HUES64 (cell line): ENCODE measurements around the gene CNPY4.
"Not testable (repeated sequence)": the region's sequence is repeated elsewhere in the genome, so short reads cannot be mapped to it uniquely, and the experiment has no call there.

Source experiments
- H3K27ac ChIP-seq: 2 replicates; pipeline ENCODE4 v1.7.0; 2013; ENCODE audit warnings: low read depth, low read length, inconsistent platforms
- H3K27me3 ChIP-seq: 2 replicates; pipeline ENCODE4 v1.6.1; 2013; ENCODE audit warnings: mild to moderate bottlenecking, low read length; ENCODE audit not compliant: insufficient read depth
- H3K36me3 ChIP-seq: 2 replicates; pipeline ENCODE4 v1.6.1; 2013; ENCODE audit warnings: mild to moderate bottlenecking, low read length; ENCODE audit not compliant: insufficient read depth
- H3K4me1 ChIP-seq: 2 replicates; pipeline ENCODE4 v1.6.1; 2013; ENCODE audit warnings: mild to moderate bottlenecking, low read length, moderate library complexity; ENCODE audit not compliant: insufficient read depth
- H3K4me3 ChIP-seq: 2 replicates; pipeline ENCODE4 v1.5.1; 2013; ENCODE audit warnings: mild to moderate bottlenecking, low read length, moderate library complexity
- H3K9ac ChIP-seq: 2 replicates; pipeline ENCODE4 v1.6.1; 2013; ENCODE audit warnings: mild to moderate bottlenecking, low read depth, low read length
- H3K9me3 ChIP-seq: 2 replicates; pipeline ENCODE4 v1.6.1; 2013; ENCODE audit warnings: low read depth, low read length; ENCODE audit not compliant: insufficient read depth
- WGBS: fragments of 150-250, 120-280 bp; methylation state at CpG from one replicate; pipeline ENCODE4 v1.1.7; 2013; ENCODE audit warnings: missing lambda C conversion rate; 5-methylcytosine and 5-hydroxymethylcytosine counted together

The CNPY4 gene

GRCh38 chr7:100132697-100133151 is 13.3 kb downstream of the CNPY4 start:
- WGBS = 36% methylated on average over 3 of the region's 3 CpGs
- peaks cover 16% of the 10 kb centered on the region for H3K27me3 ChIP-seq
- H3K27ac ChIP-seq = no peak overlapping the region
- no peaks in the 10 kb centered on the region for H3K36me3 ChIP-seq
- no peak overlapping the region for H3K4me3 ChIP-seq
- H3K9me3 ChIP-seq = no peaks in the 10 kb centered on the region
- no peak overlapping the region for H3K9ac ChIP-seq
- peaks cover 7% of the 10 kb centered on the region; the same call in 1 of the 2 replicates for H3K4me1 ChIP-seq

DNA sequence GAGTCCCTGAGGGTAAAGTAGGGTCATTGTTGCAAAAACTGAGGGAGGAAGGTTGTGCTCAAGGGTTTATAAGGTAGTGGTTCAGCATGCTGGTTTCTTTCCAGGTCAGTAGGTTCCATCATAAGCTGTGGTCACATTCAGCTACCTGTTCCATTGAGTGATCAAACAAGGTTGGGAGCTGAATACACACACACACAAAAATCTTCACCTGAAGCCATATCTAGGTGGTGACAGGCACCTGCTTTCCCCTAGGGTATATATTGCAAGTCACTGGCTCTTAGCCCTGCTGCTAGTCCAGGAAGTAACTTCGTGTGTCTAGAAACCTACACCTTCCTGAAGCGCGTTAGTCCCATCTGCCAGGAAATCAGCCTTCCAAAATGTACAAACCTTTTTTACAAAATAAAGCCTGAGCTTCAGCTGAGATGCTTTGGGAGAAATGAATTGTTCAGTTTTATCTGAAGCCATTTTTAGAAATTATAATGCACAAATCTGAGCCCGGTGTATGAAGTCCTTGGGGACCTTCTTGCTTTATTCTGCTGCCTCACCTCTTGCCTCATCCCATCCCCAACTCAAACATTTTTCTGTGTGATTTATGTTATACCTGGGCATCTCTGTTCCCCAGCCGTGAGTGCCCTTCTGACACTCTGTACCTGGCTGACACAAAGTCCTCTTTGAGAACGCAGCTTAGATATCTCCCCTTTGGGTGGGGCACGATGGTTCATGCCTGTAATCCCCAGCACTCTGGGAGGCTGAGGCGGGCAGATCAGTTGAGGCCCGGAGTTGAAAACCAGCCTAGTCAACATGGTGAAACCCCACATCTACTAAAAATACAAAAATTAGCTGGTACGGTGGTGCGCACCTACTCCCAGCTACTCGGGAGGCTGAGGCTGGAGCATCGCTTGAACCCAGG is 18.7 kb downstream of the CNPY4 start:
- Histone ChIP-seq H3K4me3 (no peak overlapping the region), H3K36me3 (no peaks in the 10 kb centered on the region), H3K27me3 (no peaks in the 10 kb centered on the region), H3K9ac (no peak overlapping the region), H3K4me1 (no peaks in the 10 kb centered on the region), H3K27ac (no peak overlapping the region), H3K9me3 (no peaks in the 10 kb centered on the region)
- WGBS = 94% methylated on average over 13 of the region's 13 CpGs

DNA sequence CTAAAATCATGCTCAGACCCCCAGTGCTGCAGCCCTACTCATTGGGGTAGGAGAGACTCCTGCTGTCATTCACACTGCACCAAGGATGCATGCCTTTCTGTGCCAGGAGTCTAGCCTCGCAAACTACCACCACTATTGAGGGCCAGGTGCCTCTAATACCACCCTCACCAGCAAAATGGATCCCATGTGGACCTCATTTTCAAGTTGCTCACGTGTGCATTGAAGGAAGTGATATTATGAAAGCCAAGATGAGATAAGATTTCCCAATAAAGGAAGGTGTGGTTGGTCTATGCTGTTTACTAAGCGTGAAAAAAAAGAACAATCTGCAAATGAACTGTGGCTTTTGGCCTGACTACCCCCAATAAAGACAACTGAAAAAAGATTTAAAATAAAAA is 22.1 kb downstream of the CNPY4 start:
- no peaks in the 10 kb centered on the region for H3K4me1 ChIP-seq

GRCh38 chr7:100142461-100142860 is 23.0 kb downstream of the CNPY4 start:
- Histone ChIP-seq H3K9ac (no peak overlapping the region), H3K36me3 (no peaks in the 10 kb centered on the region), H3K9me3 (no peaks in the 10 kb centered on the region), H3K27ac (no peak overlapping the region), H3K4me3 (no peak overlapping the region), H3K4me1 (no peaks in the 10 kb centered on the region), H3K27me3 (no peaks in the 10 kb centered on the region)
- WGBS = 88% methylated on average over 3 of the region's 3 CpGs

More for the DNA sequence above, 22.1 kb downstream of the CNPY4 start:
- no peaks in the 10 kb centered on the region for H3K36me3 ChIP-seq
- H3K4me3 ChIP-seq = no peak overlapping the region
- no peak overlapping the region for H3K9ac ChIP-seq
- H3K9me3 ChIP-seq = no peaks in the 10 kb centered on the region
- 90% methylated on average over 3 of the region's 3 CpGs for WGBS
- no peak overlapping the region for H3K27ac ChIP-seq
- no peaks in the 10 kb centered on the region for H3K27me3 ChIP-seq

- H3K9me3 ChIP-seq, H3K27ac ChIP-seq, H3K4me3 ChIP-seq, H3K27me3 ChIP-seq, H3K36me3 ChIP-seq, H3K9ac ChIP-seq, H3K4me1 ChIP-seq: not testable (repeated sequence)
- 97% methylated on average over 4 of the region's 4 CpGs for WGBS
Measured at GRCh38 chr7:100146350-100146749, 26.9 kb downstream of the CNPY4 start.

- Histone ChIP-seq H3K4me3 (no peak overlapping the region), H3K27me3 (no peaks in the 10 kb centered on the region), H3K36me3 (peaks cover 8% of the 10 kb centered on the region; the same call in 1 of the 2 replicates), H3K27ac (no peak overlapping the region), H3K4me1 (peaks cover 4% of the 10 kb centered on the region; the same call in 1 of the 2 replicates), H3K9ac (no peak overlapping the region), H3K9me3 (no peaks in the 10 kb centered on the region)
- 95% methylated on average over 2 of the region's 2 CpGs for WGBS
Measured at GRCh38 chr7:100147278-100147677, 27.8 kb downstream of the CNPY4 start.

DNA sequence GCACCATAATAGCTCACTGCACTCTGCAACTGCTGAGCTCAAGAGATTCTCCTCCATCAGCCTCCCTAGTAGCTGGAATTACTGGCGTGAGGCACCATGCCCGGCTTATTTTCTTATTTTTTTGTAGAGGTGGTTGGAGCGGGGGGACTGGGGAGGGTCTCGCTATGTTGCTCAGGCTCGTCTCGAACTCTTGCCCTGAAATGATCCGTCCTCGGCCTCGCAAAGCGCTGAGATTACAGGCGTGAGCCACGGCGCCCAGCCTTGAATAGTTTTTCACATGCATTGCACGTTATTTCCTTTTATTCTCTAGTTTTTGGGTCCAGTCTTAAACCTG is 28.8 kb downstream of the CNPY4 start:
- H3K36me3 ChIP-seq = peaks cover 17% of the 10 kb centered on the region
- peak overlapping the region; percentile 34 for H3K4me3 ChIP-seq
- H3K27ac ChIP-seq = no peak overlapping the region
- H3K4me1 ChIP-seq = peaks cover 4% of the 10 kb centered on the region; the same call in 1 of the 2 replicates
- 0 out of 2 replicates have a peak overlapping the region, but pooled peaks have one; percentile 12 for H3K9ac ChIP-seq
- 72% methylated on average over 14 of the region's 14 CpGs for WGBS
- no peaks in the 10 kb centered on the region for H3K9me3 ChIP-seq
- no peaks in the 10 kb centered on the region for H3K27me3 ChIP-seq

GRCh38 chr7:100148559-100149328 is 29.3 kb downstream of the CNPY4 start, which contains the start of gene LAMTOR4:
Gene LAMTOR4, plus strand, starts transcription at chr7:100148918. Its CDS starts 55 bp downstream, at chr7:100148973.
- Histone ChIP-seq H3K27ac (peak within 1 kb of the TSS; percentile 64), H3K4me3 (peak within 1 kb of the TSS; percentile 79), H3K9ac (peak within 1 kb of the TSS; percentile 82), H3K9me3 (no peaks in the 10 kb centered on the region), H3K27me3 (no peaks in the 10 kb centered on the region), H3K36me3 (peaks cover 22% of the 10 kb centered on the region), H3K4me1 (peaks cover 4% of the 10 kb centered on the region; the same call in 1 of the 2 replicates)
- under 1% methylated on average over 44 of the region's 46 CpGs for WGBS

GRCh38 chr7:100152404-100152803 is 33.0 kb downstream of the CNPY4 start:
- no peak overlapping the region for H3K4me3 ChIP-seq
- peaks cover 9% of the 10 kb centered on the region for H3K4me1 ChIP-seq
- no peak overlapping the region for H3K9ac ChIP-seq
- no peak overlapping the region for H3K27ac ChIP-seq
- H3K27me3 ChIP-seq = no peaks in the 10 kb centered on the region
- peaks cover 56% of the 10 kb centered on the region for H3K36me3 ChIP-seq
- no peaks in the 10 kb centered on the region for H3K9me3 ChIP-seq

DNA sequence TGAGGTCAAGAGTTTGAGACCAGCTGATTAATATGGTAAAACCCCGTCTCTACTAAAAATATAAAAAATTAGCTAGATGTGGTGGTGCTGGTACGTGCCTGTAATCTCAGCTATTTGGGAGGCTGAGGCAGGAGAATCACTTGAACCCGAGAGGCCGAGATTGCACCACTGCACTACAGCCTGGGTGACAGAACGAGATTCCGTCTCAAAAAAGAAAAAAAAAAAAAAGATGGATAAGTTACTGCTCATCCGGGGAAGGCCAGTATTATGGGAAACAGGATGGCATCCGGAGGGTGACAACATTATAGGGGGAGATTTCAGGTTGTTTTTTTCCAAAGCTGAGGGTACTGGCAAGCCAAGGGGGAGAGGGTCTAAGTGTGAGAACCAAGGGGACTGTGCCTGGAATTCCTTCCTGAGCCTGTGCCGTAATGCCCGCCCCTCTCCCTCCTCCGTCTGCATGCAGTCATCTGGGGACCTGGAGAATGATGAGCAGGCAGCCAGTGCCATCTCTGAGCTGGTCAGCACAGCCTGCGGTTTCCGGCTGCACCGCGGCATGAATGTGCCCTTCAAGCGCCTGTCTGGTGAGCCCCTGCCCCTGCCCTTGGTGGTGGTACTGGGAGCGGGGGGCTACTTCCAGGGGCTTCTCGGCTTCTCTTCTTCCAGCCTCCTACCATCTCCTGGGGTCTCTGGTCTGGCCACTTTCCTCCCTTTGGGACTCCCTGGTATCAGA is 33.7 kb downstream of the CNPY4 start:
- no peak overlapping the region for H3K27ac ChIP-seq
- H3K4me1 ChIP-seq = peaks cover 13% of the 10 kb centered on the region
- H3K9me3 ChIP-seq = no peaks in the 10 kb centered on the region
- 93% methylated on average over 17 of the region's 18 CpGs for WGBS
- no peaks in the 10 kb centered on the region for H3K27me3 ChIP-seq
- H3K4me3 ChIP-seq = no peak overlapping the region
- H3K36me3 ChIP-seq = peaks cover 56% of the 10 kb centered on the region
- H3K9ac ChIP-seq = no peak overlapping the region
